Left ventricle myocardium inferior (tissue), 1 donor: ENCODE measurements around the gene NDUFS7. TPM values are rescaled to one million over a fixed set of nuclear protein-coding genes. Genes with fewer than 3 reads are reported as not detected.
"Not testable (repeated sequence)": the region's sequence is repeated elsewhere in the genome, so short reads cannot be mapped to it uniquely, and the experiment has no call there.

Experiments used
- DNase-seq: peaks from one replicate; pipeline ENCODE4 v3.0.0-alpha.2; 2020
- H3K27ac ChIP-seq: fragments of 200-600 bp; replicated peaks from 2 replicates; pipeline ENCODE4 v1.8.0; 2021
- H3K27me3 ChIP-seq: fragments of 200-600 bp; 2 replicates; pipeline ENCODE4 v1.8.0; 2021; ENCODE audit warnings: low read depth
- H3K36me3 ChIP-seq: fragments of 200-600 bp; 2 replicates; pipeline ENCODE4 v1.8.0; 2021
- H3K4me1 ChIP-seq: fragments of 200-600 bp; 2 replicates; pipeline ENCODE4 v1.8.0; 2021
- H3K4me3 ChIP-seq: fragments of 200-600 bp; 2 replicates; pipeline ENCODE4 v1.8.0; 2021; ENCODE audit warnings: mild to moderate bottlenecking, moderate library complexity
- H3K9me3 ChIP-seq: fragments of 200-600 bp; replicated peaks from 2 replicates; pipeline ENCODE4 v1.8.0; 2021
- CTCF ChIP-seq: fragments of 200-600 bp; IDR thresholded peaks from 2 replicates; pipeline ENCODE4 v1.8.0; 2021; ENCODE audit warnings: antibody characterized with exemption, mild to moderate bottlenecking, borderline replicate concordance
- intact Hi-C: fragments of 100-400 bp; cut with micrococcal nuclease; formaldehyde crosslinking; loops from one replicate; pipeline ENCODE4 v1.11.0; 2022
- total RNA-seq: library from RNA; stranded (reverse); fragmentation: NEBNext Ultra II Directional; extraction: Animal tissue kit (Norgen Biotek cat#: 25700); gene quantifications from one replicate; pipeline ENCODE4 v1.2.1, GENCODE V29; 2021
- donor health status: DM: no; HTN: yes; CAD: no; lungs with severe emphysema.

The NDUFS7 gene
- total RNA-seq, 1 donor from 2014 or later: 380 TPM

GRCh38 chr19:1417145-1417544 is 33.4 kb downstream of the NDUFS7 start:
- DNase-seq: no peak
- no peaks in the 10 kb centered on the region for H3K27me3 ChIP-seq
- no peak overlapping the region for H3K27ac ChIP-seq
- intact Hi-C loops: no loop called here
- peaks cover 78% of the 10 kb centered on the region for H3K4me1 ChIP-seq
- H3K9me3 ChIP-seq: no peaks in the 10 kb centered on the region
- peaks cover 38% of the 10 kb centered on the region for H3K36me3 ChIP-seq
- TF ChIP-seq CTCF: no peak
- H3K4me3 ChIP-seq: no peak overlapping the region

- H3K27ac ChIP-seq: peak overlapping the region; percentile 71
- no peaks in the 10 kb centered on the region for H3K27me3 ChIP-seq
- no peaks in the 10 kb centered on the region for H3K9me3 ChIP-seq
- peaks cover 73% of the 10 kb centered on the region for H3K4me1 ChIP-seq
- no peak for TF ChIP-seq CTCF
- DNase-seq: no peak
- no peak overlapping the region for H3K4me3 ChIP-seq
- H3K36me3 ChIP-seq: peaks cover 43% of the 10 kb centered on the region
- intact Hi-C loops: no loop called here
These were observed 34.2 kb downstream of the NDUFS7 start for GRCh38 chr19:1417681-1418495.

GRCh38 chr19:1418496-1418775 is 34.7 kb downstream of the NDUFS7 start:
- DNase-seq: no peak
- Histone ChIP-seq H3K4me1 (peaks cover 67% of the 10 kb centered on the region), H3K27me3 (no peaks in the 10 kb centered on the region), H3K9me3 (no peaks in the 10 kb centered on the region), H3K4me3 (no peak overlapping the region), H3K36me3 (peaks cover 43% of the 10 kb centered on the region), H3K27ac (peak overlapping the region; percentile 71)
- TF ChIP-seq CTCF: no peak
- intact Hi-C loops: no loop called here

GRCh38 chr19:1418951-1419738 is 35.4 kb downstream of the NDUFS7 start:
- Histone ChIP-seq H3K4me1 (peaks cover 60% of the 10 kb centered on the region), H3K36me3 (peaks cover 47% of the 10 kb centered on the region)

GRCh38 chr19:1420085-1420484 is 36.4 kb downstream of the NDUFS7 start:
- Histone ChIP-seq H3K36me3 (peaks cover 55% of the 10 kb centered on the region), H3K4me1 (peaks cover 51% of the 10 kb centered on the region)
- H3K9me3 ChIP-seq, DNase-seq, H3K4me3 ChIP-seq, H3K27ac ChIP-seq, H3K27me3 ChIP-seq, intact Hi-C loops: not testable (repeated sequence)

More at GRCh38 chr19:1418951-1419738, 35.4 kb downstream of the NDUFS7 start:
- no peaks in the 10 kb centered on the region for H3K27me3 ChIP-seq
- no peak overlapping the region for H3K4me3 ChIP-seq
- no peak for DNase-seq
- TF ChIP-seq CTCF: no peak
- H3K27ac ChIP-seq: peak overlapping the region; percentile 71
- intact Hi-C loops: no loop called here
- no peaks in the 10 kb centered on the region for H3K9me3 ChIP-seq

- intact Hi-C loops: no loop called here
- peaks cover 46% of the 10 kb centered on the region for H3K4me1 ChIP-seq
- TF ChIP-seq CTCF: no peak
- H3K4me3 ChIP-seq: no peak overlapping the region
- no peaks in the 10 kb centered on the region for H3K9me3 ChIP-seq
- H3K27ac ChIP-seq: no peak overlapping the region
- H3K36me3 ChIP-seq: peaks cover 60% of the 10 kb centered on the region
- DNase-seq: no peak
- H3K27me3 ChIP-seq: no peaks in the 10 kb centered on the region
These were observed 36.9 kb downstream of the NDUFS7 start for GRCh38 chr19:1420590-1420989.
